B cell (primary cell): Measurements from ENCODE around the gene LMBR1L.

ENCODE experiments used
- CTCF ChIP-seq: fragments of 200-600 bp; IDR thresholded peaks from one replicate; pipeline ENCODE4 v1.8.0; 2022; ENCODE audit warnings: antibody characterized with exemption, mild to moderate bottlenecking
- EZH2 ChIP-seq: IDR thresholded peaks from 2 replicates; pipeline ENCODE4 v1.6.1; 2012; ENCODE audit warnings: borderline replicate concordance, low read depth, mild to moderate bottlenecking, moderate library complexity, low read length; ENCODE audit not compliant: insufficient read depth, poor library complexity, severe bottlenecking

GRCh38 chr12:49105504-49106084 lies 5.1 kb downstream of the LMBR1L start:
- TF ChIP-seq EZH2 = no peak
- no peak for TF ChIP-seq CTCF
